Skeletal muscle tissue (tissue), 2 donors: ENCODE results near the gene NLRP9. TPM values are rescaled to one million over a fixed set of nuclear protein-coding genes. Genes with fewer than 3 reads are reported as not detected.

Experiments
- small RNA-seq: library from RNA; depleted of rRNA; stranded (forward); fragments of <200 nt; gene quantifications from one replicate; pipeline ENCODE3, GENCODE V24; 2014
- total RNA-seq: library from RNA; depleted of rRNA; stranded (reverse); fragments of >200 nt; gene quantifications from one replicate; pipeline ENCODE4 v1.2.3, GENCODE V29; 2014

Gene NLRP9
- total RNA-seq, 1 donor from 2014 or later: not detected

Small RNAs within 50 kb of the gene (small RNA-seq; reads per million reads assigned to genes)
- gene AC010525.2: not detected

Other genes with a start within 250 kb of the NLRP9 start
- gene SSC5D, start 250.0 kb downstream of the NLRP9 start, total RNA-seq: 17.7 TPM
- 1.0 TPM for gene SBK2, start 201.3 kb downstream of the NLRP9 start, total RNA-seq
- not detected for gene SBK3, start 192.9 kb downstream of the NLRP9 start, total RNA-seq
- 1.6 TPM for gene ZNF579, start 157.6 kb downstream of the NLRP9 start, total RNA-seq
- under 0.01 TPM for gene FIZ1, start 138.9 kb downstream of the NLRP9 start, total RNA-seq
- 4.7 TPM for gene ZNF524, start 138.1 kb downstream of the NLRP9 start, total RNA-seq
- gene ZNF865, start 132.8 kb downstream of the NLRP9 start, total RNA-seq: 1.0 TPM
- 8.9 TPM for gene ZNF784, start 113.8 kb downstream of the NLRP9 start, total RNA-seq
- 2.1 TPM for gene ZNF580, start 97.4 kb downstream of the NLRP9 start, total RNA-seq
- 17.2 TPM for gene ZNF581, start 94.8 kb downstream of the NLRP9 start, total RNA-seq
- 3.1 TPM for gene CCDC106, start 90.2 kb downstream of the NLRP9 start, total RNA-seq
- gene U2AF2, start 83.4 kb downstream of the NLRP9 start, total RNA-seq: 52.2 TPM
- gene EPN1, start 63.2 kb downstream of the NLRP9 start, total RNA-seq: 5.7 TPM
- gene RFPL4A, start 20.7 kb upstream of the NLRP9 start, total RNA-seq: 0.52 TPM
- gene RFPL4AL1, start 30.7 kb upstream of the NLRP9 start, total RNA-seq: not detected
- under 0.01 TPM for gene NLRP11, start 93.6 kb upstream of the NLRP9 start, total RNA-seq
- gene NLRP4, start 98.1 kb upstream of the NLRP9 start, total RNA-seq: not detected
- not detected for gene NLRP13, start 193.9 kb upstream of the NLRP9 start, total RNA-seq
- not detected for gene NLRP8, start 209.4 kb upstream of the NLRP9 start, total RNA-seq
- gene NLRP5, start 248.4 kb upstream of the NLRP9 start, total RNA-seq: not detected